CD4-positive, alpha-beta T cell treated with Interferon gamma for 1 hour (primary cell): ENCODE results near the gene ST7.

Experiments used
- DNase-seq: peaks from one replicate; pipeline ENCODE4 v3.0.0-alpha.2; 2020

The ST7 gene

GRCh38 chr7:116980354-116980753 lies 27.1 kb downstream of the ST7 start:
- DNase-seq: no peak

- no peak for DNase-seq
Observed at GRCh38 chr7:116981939-116982338, 28.6 kb downstream of the ST7 start.

- no peak for DNase-seq
Observed at GRCh38 chr7:116984511-116984910, 31.2 kb downstream of the ST7 start.

- DNase-seq: no peak
Observed at GRCh38 chr7:116984917-116985316, 31.6 kb downstream of the ST7 start.

- DNase-seq: no peak
Observed at GRCh38 chr7:116985575-116985974, 32.3 kb downstream of the ST7 start.

- DNase-seq: no peak
Observed at GRCh38 chr7:116986611-116987565, 33.6 kb downstream of the ST7 start.

GRCh38 chr7:116988363-116988989 lies 35.2 kb downstream of the ST7 start:
- DNase-seq: no peak

GRCh38 chr7:116990056-116990455 lies 36.8 kb downstream of the ST7 start:
- DNase-seq: no peak

GRCh38 chr7:116991233-116991632 lies 37.9 kb downstream of the ST7 start:
- DNase-seq: no peak

GRCh38 chr7:116994611-116995010 lies 41.3 kb downstream of the ST7 start:
- DNase-seq: no peak

- no peak for DNase-seq
Observed at GRCh38 chr7:116997972-116998371, 44.7 kb downstream of the ST7 start.

GRCh38 chr7:116998567-116999175 lies 45.4 kb downstream of the ST7 start:
- no peak for DNase-seq

- DNase-seq: no peak
Observed at GRCh38 chr7:116999311-116999710, 46.0 kb downstream of the ST7 start.

- DNase-seq: no peak
Observed at GRCh38 chr7:117001283-117001682, 48.0 kb downstream of the ST7 start.

GRCh38 chr7:117004899-117005298 lies 51.6 kb downstream of the ST7 start:
- DNase-seq: no peak

GRCh38 chr7:117005449-117005848 lies 52.1 kb downstream of the ST7 start:
- DNase-seq: no peak

GRCh38 chr7:117006907-117007684 lies 53.8 kb downstream of the ST7 start:
- no peak for DNase-seq

GRCh38 chr7:117008118-117008885 lies 55.0 kb downstream of the ST7 start:
- no peak for DNase-seq

GRCh38 chr7:117008886-117009531 lies 55.7 kb downstream of the ST7 start:
- DNase-seq: no peak

GRCh38 chr7:117009705-117010361 lies 56.5 kb downstream of the ST7 start:
- DNase-seq: no peak
